ENCODE results near the gene DHX34.

Gene DHX34

GRCh38 chr19:47417746-47418691 lies 68.9 kb downstream of the DHX34 start:
- no peak for TF ChIP-seq CTCF (IDR thresholded peaks at IDR 0.05; ENCODE audit: control extremely low read depth, extremely low read depth, low read depth, missing control alignments)
- no peak for DNase-seq (ENCODE audit: extremely low spot score)
- ChIA-PET CTCF (interaction anchor here (1.0 to 3.0 kb wide), 4 partner anchors 10 to 27 kb away, joined by 3 to 10 read pairs (median 6); no protein-coding TSS in a partner anchor), POLR2A (no interaction called here)

DNA sequence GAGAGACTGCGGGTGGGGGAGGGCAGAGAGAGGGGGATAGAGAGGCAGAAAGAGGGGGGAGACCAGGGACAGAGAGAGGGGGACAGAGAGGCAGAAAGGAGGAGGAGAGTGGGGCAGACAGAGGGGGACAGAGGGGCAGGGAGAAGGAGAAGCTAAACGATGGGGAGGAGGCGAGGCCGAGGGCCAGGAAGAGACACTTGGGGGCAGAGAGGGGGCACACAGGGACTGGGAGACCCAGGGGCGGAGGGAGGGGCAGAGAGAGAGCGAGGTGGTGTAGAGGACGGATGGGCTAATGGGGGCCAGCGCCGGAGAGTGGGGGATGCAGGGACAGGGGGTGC lies 69.5 kb downstream of the DHX34 start:
- TF ChIP-seq CTCF (IDR thresholded peaks at IDR 0.05; ENCODE audit: control extremely low read depth, extremely low read depth, low read depth, missing control alignments), result no peak
- ChIA-PET CTCF (interaction anchor here (1.0 kb wide), 1 partner anchor 9 kb away, joined by 3 read pairs; no protein-coding TSS in a partner anchor), POLR2A (no interaction called here)
- no peak for DNase-seq (ENCODE audit: extremely low spot score)

DNA sequence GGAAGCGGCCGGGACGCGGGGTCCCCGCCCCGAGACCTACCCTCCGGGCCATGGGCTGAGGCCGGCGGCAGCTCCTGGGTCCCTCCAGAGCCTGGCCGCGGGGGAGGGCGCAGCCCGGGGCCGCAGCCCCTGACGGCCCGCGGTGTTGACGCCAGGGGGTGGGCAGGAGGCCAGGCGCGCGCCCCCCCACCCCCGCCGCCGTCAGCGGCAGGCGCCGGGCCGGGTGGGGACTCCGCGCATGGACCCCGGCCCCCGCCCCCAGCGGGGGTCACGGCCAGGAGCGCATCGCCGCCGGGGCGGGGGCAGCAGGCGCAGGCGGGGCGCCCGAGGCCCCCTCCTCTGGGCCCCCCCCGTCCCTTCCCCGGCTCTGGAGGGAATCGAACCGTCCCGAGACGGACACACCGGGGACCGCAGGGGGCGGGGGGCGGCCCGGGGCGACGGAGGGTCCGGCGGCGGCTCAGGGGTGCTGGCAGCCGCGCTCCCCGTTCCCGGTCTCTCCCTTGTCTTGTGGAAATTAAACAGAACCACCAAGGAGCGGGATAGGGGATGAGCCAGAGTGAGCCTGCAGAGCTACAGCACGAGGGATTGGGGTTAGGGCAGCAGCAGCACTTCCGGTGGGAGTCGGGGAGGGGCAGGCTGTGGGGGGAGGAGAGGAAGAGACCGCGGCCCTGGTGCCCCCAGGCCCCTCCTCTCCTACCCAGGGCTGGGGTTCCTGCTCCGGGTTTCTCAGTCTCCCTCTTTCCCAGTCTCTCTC lies 70.1 kb downstream of the DHX34 start, which contains the start of gene MEIS3:
MEIS3 (minus strand) TSS at position 498 of the 754 bp plus-strand sequence; CDS start at position 52, 446 bp downstream.
- ChIA-PET POLR2A (no interaction called here), CTCF (interaction anchor here (1.0 kb wide), 1 partner anchor 9 kb away, joined by 3 read pairs; no protein-coding TSS in a partner anchor)
- no peak for DNase-seq (ENCODE audit: extremely low spot score)
- TF ChIP-seq CTCF (IDR thresholded peaks at IDR 0.05; ENCODE audit: control extremely low read depth, extremely low read depth, low read depth, missing control alignments), result no peak

DNA sequence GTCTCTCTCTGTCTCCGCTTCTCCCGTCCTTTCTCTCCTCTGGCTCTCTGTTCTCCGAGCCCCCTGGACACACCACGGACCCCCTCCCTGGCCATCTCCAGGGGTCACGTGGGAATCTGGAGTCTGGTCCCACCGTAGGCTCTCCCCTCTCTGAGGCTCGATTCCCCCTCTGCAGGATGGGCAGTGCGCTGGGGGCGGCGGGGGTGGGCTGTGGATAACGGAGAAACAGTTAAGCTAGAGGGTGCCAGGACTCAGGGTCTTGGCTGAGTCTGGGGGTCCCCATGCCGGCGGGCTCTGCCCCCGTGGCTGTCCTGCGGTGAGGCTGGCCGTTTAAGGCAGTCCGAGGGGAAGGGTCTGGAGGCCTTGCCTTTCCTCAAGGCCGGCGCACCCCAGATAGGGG lies 70.7 kb downstream of the DHX34 start:
- POLR2A ChIA-PET, result no interaction called here
- no peak for TF ChIP-seq CTCF (IDR thresholded peaks at IDR 0.05; ENCODE audit: control extremely low read depth, extremely low read depth, low read depth, missing control alignments)
- no peak for DNase-seq (ENCODE audit: extremely low spot score)
- CTCF ChIA-PET, result interaction anchor here (1.1 kb wide), 1 partner anchor 28 kb away, joined by 4 read pairs; no protein-coding TSS in a partner anchor

GRCh38 chr19:47421244-47421786 lies 72.2 kb downstream of the DHX34 start:
- CTCF ChIA-PET, result no interaction called here

More at GRCh38 chr19:47421244-47421786, 72.2 kb downstream of the DHX34 start:
- no peak for DNase-seq (ENCODE audit: extremely low spot score)
- TF ChIP-seq CTCF (IDR thresholded peaks at IDR 0.05; ENCODE audit: control extremely low read depth, extremely low read depth, low read depth, missing control alignments), result no peak
- POLR2A ChIA-PET, result no interaction called here
